Colon (tissue), 2 donors: ENCODE measurements around the gene JAK2.
"Not testable (repeated sequence)": the region's sequence is repeated elsewhere in the genome, so short reads cannot be mapped to it uniquely, and the experiment has no call there.

Experiments
- FAIRE-seq: peaks from 2 replicates; lab custom pipeline; 2012; peaks lifted over from hg19 to GRCh38; lab: Jason Lieb, UNC
- donor health status: control.
- donor health status: control.

Gene JAK2

DNA sequence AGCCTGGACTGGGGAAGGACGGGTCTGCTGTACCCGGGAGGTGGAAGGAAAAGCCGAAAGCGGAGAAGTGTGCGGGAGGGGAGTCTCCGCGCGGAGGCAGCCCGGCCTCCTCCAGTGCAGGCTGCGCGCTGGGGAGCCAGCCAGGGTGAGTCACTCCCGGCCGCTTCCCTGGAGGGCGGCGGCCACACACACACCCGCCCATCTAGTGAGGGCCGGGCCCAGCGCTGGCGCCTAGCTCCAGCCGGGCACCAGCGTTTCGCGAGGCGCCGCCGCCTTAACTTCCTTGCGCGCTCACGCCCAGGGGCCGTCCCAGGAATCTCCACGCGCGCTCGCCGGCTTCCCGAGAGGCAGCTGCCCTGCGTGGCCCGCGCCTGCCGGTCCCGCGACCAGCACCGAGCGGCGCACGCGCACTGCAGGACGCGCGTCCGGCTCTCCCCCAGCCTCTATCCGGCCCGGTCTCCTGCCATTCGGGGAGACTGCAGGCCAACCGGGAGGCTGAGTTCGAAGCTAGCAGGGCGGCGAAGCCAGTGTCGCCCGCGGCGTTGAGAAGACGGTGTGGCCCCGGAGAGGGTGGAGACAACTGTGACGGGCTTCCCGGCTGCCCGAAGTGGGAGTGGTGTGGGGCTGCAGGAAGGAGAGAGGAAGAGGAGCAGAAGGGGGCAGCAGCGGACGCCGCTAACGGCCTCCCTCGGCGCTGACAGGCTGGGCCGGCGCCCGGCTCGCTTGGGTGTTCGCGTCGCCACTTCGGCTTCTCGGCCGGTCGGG, at the start of gene JAK2:
TSS of gene JAK2 (plus strand) at position 652 of the 765 bp plus-strand sequence. CDS start 36,716 bp downstream, outside the sequence.
- no peak for FAIRE-seq

DNA sequence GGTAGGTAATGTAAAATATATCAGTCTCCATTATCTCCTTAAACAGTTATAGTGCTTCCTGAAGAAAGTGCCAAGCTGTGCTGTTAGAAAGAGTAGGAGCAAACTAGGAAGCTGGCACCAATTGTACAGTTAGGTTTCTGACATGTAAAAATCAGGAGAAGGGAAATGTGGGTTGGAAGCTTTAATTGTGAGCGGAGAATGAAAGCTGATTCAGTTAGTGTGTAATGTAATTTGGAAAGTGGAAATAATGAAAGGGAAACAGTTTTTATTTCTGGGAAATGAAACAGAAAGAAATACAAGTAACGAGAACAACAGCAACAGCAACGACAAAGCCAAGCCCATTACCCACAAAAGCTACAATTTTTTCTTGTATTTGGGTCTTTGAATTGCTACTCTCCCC, 48.8 kb upstream of the JAK2 start:
- FAIRE-seq: no peak

DNA sequence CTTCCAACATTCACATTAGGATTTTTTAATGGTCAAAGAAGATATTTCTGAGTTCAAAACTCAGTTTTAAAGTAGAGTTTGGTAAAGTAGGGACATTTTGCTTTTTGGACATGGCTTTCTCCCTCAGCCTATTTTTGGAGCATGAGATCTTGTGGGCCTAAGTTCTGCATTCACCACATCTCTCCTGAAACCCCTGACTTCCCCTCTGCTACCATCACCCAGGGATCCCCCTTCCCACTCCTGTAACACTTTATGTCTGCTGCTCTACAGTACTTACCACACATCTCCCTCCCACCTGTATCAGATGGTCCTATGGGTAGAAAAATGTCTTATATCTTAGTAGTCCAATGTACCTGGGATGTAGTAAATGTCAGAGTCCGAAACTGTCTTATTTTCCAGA, 48.2 kb upstream of the JAK2 start:
- no peak for FAIRE-seq

DNA sequence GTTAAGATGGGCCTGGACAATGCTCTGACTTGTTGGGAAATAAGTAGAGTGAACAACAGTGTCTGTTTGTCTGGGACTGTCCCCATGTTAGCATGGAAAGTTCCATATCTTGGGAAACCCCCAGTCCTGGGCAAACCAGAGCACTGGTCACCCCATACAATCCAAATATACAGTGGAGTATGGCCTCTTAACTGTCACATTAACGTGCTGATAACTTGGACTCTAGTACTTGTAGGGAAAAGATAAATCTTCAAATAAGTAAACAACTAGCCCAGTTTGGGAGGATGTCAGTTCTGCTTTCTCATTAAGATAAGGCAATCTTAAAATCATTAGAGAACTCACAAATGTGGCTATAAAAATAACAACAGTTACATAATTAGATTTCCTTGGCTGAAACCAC, 47.6 kb upstream of the JAK2 start:
- FAIRE-seq: no peak

DNA sequence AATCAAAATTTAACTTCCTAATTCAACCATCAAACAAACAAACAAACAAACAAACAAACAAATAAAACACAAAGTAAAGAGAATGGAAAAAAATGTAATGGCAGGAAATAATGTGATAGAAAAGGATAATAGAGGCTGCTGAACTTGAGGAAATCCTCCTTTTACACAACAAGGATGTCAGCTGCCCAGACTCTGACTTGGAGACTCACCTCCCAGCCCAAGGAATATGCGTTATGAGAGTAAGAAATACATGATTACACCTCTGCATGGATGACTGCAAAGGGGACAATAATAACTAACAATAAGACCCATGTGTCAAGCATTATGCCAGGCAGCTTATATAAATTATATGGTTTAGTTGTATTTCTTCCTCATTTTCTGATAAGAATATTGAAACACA, 46.6 kb upstream of the JAK2 start:
- FAIRE-seq: no peak

DNA sequence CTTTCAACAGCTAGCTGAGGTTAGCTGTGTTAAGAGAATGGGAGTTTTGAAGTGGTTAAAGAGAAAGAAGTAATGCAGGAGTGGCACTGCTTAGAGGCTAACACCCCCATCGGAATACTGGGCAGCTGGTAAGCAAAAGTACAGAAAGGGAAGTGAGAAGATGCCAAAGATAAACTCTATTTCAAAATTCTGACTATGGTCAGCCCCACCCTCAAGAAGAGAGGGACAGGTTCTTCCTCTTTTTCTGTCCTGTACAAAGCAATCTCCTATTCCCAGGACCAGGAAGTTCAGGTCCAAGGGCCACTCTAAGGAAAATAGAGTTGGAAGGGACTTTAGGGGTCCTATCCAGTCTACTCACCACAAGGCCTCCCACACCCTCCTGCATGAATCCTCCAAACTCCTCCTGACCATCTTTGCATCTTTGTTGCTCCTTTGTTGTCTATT, 45.9 kb upstream of the JAK2 start:
- FAIRE-seq: no peak

DNA sequence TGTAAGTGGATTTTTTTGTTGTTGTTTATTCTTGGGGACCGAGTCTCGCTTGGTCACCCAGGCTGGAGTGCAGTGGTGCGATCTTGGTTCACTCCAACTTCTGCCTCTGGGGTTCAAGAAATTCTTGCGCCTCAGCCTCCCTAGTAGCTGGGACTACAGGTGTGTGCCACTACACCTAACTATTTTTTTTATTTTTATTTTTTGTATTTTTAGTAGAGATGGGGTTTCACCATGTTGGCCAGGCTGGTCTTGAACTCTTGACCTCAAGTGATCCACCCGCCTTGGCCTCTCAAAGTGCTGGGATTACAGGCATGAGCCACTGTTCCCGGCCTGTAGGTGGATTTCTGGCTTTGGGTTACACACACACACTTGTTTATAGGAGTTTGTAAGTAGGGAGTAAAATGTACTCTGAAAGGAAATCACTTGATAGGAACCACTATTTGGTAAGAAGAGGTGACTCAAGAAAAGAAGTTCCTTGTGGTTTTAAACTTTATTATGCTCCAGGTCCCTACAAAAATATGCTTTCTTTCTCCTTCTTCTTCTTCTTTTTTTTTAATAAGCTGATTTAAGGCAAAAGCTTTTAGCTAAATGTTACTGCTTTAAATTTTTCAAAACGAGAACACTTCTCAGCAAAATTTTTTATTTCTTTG, 42.9 kb upstream of the JAK2 start:
- not testable (repeated sequence) for FAIRE-seq

DNA sequence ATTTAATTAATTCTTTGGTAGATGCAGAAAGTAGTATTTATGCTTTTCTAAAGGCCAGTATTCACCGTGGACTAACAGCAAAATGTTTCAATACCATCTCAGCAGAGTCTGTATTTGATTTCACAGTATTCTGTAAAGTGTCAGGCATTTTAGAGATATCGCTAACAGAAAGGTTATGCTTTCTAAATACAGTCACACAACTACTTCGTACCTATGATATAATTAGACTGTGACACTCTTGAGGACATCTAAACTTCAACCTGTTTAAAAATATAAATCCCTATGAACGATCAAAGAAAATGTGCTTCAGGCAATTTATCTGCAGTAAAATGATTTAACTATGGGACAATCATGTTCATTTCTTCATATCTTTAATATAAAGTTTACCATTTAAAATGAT, 41.7 kb upstream of the JAK2 start:
- FAIRE-seq: no peak

DNA sequence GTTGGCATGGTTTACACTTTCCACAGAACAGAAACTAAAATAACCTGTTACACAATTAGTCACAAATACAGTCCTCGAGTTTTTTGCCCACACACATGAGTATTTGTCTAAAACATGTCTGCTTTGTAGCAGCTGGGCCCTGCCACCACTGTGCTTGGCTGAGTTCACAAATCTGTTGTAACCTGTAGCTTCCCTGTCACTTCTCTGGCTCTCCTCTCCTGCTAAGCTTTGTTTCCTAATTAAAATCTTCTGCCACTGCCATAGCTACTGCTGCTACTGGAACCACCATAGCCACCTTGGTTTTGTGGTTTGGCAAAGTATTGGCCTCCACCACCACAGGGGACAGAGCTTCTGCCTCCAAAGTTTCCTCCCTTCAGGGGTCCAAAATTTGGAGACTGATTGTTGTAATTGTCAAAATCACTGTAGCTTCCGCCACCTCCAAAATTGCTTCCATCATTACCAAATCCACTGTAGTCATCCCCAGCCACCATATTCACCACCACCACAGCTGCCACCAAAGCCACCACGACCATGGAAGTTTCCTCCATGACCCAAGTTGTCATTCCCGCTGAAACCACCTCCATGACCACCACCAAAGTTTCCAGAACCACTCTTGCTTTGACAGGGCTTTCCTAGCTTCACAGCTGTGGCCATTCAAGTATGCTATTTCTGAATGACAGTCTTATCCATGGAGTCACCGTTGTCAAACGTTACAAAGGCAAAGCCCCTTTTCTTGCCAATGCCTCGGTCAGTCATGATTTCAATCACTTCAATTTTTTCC, 40.5 kb upstream of the JAK2 start:
- not testable (repeated sequence) for FAIRE-seq

DNA sequence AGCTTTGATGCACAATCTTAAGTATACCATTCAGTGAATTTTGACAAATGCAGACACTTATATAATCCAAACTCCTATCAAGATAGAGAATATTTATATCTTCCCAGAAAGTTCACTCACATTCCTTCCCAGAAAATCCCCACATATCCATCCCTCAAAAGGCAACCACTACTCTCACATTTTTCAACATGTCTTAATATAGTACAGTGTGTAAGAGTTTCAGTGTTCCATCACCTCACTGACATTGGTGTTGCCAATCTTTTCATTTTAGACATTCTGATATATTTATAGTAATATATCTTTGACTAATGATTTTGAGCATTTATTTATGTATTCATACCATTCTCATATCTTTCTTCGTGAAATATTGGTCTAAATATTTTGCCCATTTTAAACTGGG, 38.1 kb upstream of the JAK2 start:
- no peak for FAIRE-seq

DNA sequence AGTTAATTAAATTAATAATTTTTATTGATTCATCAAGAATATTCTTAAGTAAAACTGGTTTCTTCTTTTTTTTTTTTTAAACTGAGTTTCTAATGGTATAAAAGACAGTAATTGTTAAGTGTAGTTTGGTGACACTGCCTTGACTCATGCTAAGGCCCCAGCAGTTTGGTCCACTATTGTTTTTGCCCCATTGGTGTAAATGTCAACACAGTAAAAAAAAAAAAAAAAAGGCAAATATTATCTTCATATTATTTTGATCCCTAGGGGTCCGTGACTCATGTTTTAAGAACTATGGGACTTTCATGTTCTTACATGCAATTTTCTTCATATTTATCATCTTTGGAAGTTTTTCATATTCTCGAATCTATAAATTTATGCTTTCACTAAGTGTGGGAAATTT, 29.2 kb upstream of the JAK2 start:
- FAIRE-seq: no peak

DNA sequence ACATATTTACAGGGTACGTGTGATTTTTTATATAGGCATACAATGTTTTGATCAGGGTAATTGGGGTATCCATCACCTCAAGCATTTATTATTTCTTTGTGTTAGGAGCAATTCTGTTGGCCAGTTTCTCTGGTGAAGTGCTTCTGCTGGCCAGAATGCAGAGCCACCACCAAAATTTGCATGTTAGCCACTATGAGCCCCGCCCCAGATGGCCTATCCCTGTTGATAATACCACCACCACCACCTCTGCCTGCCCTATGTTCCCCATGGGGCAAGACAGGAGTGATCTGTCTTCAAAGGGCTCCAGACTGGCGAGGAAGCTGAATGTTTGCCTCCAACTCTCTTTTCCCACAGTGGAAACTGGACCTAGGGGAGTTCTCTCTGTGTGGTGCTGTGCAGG, 26.0 kb upstream of the JAK2 start:
- no peak for FAIRE-seq

DNA sequence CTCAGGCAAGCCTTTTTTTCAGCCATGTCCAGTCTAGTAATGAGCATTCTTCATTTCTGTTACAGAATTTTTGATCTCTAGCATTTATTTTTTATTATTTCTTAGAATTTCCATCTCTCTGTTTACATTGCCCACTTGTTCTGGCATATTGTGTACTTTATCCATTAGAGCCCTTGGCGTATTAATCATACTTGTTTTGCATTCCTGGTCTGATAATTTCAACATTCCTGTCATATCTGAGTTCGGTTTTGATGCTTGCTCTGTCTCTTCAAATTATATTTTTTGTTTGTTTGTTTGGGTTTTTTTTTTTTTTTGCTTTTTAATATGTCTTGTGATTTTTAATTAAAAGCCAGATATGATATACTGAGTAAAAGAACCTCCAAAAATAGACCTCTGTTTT, 23.0 kb upstream of the JAK2 start:
- FAIRE-seq: no peak

DNA sequence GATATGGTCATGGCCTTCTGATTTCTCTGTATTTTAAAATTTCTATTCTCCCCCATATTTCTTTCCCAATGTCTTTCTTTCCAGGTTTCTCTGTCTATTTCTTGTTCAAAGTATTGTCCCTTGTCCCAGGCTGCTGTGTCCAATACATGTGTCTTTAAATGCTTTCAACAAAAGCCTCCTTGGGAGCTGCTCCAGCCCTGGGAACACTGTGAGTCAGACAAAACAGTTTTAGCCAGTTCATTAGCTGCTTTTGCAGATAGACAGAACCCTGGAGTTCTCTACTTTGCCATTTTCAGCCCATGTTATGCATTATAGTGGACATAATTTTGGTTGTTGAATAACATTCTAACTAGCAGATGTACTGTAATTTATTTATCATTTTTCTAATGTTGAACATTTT, 20.5 kb upstream of the JAK2 start:
- FAIRE-seq: no peak

DNA sequence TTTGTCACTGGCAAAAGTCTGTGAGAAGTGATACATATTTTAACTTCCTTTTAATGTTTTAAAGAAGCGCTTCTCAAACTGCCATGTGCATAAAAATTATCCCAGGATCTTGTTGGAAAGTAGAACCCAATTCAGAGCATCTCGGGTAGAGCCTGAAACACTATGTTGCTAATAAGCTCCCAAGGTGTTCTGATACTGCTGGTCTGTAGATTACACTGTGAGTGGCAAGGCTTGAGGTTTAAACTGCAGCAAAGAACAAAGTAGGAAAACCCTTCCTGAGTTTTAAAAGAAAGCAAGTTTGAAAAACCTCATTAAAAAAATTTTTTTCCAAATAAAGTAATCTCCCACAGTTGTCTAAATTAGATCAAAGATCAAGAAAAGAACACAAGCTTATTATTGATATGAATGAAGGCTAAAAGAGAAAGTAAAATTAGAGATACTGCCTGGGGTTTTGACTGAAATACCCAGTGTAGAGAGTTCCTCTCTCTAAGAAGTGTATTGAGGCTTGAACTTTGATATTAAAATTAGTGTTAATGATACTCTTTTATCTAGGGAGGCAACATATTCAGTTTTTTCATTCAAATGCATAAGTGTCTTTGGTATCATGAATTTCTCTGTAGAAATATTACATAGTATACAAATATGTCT, 19.8 kb upstream of the JAK2 start:
- FAIRE-seq: no peak

DNA sequence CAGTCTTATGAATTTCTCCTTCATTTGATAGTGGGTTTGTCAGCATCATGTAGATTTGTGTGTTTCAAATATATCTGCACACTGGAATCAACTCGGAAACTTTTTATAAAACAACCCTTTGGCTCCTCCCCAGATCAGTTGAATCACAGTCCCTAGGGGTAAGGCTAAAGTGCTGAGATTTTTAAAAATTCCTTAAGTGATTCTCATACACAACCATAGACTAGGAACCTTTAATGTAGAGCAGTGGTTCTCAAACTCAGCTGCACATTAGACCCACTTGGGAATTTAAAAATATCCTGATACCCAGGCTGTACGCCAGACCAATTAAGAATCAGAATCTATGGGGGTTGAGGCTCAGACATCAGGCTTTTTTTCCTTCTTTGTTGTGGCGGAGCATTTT, 17.5 kb upstream of the JAK2 start:
- FAIRE-seq: no peak

DNA sequence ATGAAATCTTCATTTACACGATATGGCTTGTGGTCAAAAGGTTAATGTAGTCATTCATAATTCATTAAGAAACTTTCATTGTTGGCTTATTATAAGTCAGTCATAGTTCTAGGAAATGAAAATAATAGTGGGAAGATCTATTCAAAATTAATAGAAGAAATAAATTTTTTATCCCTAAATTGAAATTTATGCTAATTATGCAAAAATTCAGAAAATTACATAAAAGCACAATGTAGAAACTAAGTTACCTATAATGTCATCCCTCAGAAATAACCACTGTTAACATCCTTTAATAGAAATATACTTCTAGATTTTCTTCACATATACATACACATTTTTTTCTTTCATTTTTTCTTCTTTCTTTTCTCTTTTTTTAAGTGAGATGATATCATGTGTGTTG, 15.9 kb upstream of the JAK2 start:
- FAIRE-seq: peak; percentile 36

DNA sequence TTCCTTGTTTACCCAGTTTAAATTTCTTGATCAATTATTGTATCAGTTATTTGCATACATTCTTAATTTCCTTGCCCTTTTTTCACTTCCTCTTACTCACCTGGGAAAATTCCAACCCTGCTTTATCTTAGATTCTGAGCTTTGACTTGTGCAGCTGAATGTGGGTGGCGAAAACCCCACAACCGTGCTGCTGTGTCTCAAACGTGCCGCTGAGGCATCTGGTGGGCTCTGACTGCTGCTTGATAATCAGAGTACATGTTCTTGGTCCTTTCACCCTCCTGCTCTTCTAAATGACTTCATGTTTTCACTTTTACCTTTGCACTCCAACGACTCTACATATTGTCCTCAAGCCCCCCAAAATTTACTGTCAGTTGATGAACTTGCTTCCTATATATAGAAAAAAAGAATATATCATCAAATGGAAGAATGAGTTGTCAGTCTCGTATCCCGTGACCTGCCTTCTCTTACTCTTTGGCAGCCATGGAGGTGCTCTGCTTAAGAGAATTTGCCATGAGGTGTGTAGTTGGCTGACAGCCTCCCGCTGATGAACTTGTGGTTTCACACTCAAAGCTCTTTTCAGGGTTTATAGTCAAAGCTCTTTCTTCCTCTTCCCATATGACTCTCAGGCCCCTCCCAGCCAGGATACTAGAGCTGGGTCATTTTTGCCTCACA, 14.0 kb upstream of the JAK2 start:
- no peak for FAIRE-seq

DNA sequence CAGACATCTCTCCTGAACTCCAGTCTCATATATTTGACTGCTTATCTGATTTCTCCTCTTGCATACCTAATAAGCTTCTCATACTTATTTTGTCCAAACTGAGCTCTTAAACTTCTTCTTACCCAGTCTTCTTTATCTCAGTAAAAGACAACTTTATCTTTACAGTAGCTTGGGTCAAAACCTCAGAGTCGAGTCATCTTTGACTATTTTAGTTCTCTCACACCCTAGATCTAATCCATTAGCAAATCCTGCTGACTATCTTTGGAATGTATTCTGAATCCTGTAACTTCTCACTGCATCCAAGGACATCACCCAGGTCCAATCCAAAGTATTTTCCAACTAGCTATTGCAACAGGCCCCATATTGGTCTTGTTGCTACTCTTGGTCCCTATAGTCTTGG, 11.8 kb upstream of the JAK2 start:
- no peak for FAIRE-seq

DNA sequence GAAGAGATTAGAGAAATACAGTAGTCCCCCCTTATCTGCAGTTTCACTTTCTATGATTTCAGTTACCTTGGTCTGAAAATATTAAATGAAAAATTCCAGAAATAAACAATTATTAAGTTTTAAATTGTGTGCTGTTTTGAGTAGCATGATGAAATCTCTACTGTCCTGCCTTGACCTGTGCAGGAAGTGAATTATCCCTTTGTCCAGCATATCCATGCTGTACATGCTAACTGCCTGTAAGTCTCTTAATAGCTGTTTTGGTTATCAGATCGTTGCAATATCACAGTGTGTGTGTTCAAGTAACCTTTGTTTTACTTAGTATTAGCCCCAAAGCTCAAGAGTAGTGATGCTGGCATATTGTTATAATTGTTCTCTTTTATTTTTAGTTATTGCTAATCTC, 11.2 kb upstream of the JAK2 start:
- FAIRE-seq: no peak

DNA sequence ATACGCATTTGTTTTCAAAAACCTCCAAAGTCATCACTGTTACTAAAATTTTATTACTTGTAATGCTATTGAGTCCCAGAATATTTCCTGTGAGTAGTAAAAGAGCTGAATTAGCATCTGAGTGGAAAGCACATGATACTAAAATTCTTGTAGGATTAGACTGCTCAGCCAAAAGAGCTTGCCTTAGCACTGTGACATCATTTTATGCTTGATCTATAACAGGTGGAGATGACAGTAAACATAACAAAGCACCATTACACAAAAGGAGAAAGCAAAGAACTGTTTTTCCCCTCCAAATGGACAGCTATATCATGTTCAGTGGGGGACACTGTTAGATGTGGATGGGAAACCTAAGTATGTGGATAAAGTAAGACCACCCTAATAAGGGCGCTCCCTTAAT, 5.8 kb upstream of the JAK2 start:
- FAIRE-seq: no peak

DNA sequence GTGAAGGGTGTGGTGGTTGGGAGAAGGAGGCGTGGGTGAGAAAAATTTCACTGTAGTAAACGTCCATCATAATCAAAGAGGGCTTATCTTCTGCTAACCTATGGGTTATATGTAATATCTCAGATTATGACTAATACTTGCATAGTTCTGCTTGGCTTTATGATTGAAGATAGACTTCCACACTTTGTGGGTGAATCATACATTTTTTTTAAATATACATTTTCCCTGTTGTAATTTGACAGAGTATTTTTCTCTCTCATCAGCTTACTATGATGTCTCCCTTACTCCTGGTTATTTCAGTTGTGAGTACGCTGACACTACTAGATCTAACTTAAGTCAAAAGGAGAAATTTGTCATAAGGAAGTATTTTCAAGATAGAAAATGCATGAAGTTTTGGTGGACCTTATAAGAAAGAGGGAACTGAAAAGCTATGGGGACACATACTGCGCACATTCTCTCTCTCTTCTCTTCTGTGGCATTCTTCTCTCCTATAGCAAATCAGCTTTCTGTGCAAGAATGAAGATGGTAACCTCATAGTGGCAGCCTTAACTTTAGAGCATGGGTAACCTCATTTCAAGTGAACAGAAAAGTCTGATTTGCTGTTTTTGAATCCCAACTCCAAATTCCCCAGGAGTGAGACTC, 4.9 kb upstream of the JAK2 start:
- FAIRE-seq: no peak
